ENCODE measurements around the gene SPINK4. TPM values are rescaled to one million over a fixed set of nuclear protein-coding genes. Genes with fewer than 3 reads are reported as not detected.

SPINK4 gene
- total RNA-seq, 2 experiments from 2014 or later = not detected

DNA sequence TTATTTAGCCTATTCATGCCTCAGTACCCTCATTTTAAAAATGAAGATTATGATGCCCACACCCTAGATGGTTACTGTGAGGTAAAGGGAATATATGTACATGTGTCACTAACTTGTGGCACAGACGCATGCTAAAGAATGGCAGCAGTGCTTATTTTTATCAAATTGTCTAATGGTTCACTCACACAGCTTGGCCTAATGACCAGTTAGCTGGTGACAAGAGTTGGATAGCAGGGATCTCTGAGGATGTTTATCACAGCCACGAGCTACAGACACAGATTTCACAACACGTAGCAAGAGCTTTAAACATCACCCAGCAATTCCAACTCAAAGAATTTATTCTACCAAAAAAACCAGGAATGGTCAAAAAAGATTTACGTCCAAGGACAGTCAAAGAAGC is 17.3 kb downstream of the SPINK4 start:
- intact Hi-C loops (cut with micrococcal nuclease) = no loop called here
- CTCF ChIA-PET = interaction anchor here (0.7 to 0.9 kb wide), 2 partner anchors 29 to 187 kb away, joined by 3 read pairs; no protein-coding TSS in a partner anchor
- no peak for DNase-seq
- no peaks in the 10 kb centered on the region for H3K27me3 Mint-ChIP-seq
- no peak overlapping the region for H3K27ac Mint-ChIP-seq
- H3K4me1 Mint-ChIP-seq (ENCODE audit: low read depth) = peaks cover 13% of the 10 kb centered on the region
- H3K4me3 Mint-ChIP-seq = no peak overlapping the region
- H3K36me3 Mint-ChIP-seq (ENCODE audit: low read depth) = peaks cover 69% of the 10 kb centered on the region
- ATAC-seq = no peak
- POLR2A ChIA-PET = interaction anchor here (0.8 to 1.2 kb wide), 3 partner anchors 8 to 231 kb away, joined by 3 to 4 read pairs (median 3); no protein-coding TSS in a partner anchor
- no peaks in the 10 kb centered on the region for H3K9me3 Mint-ChIP-seq
- TF ChIP-seq, protein P1, sequence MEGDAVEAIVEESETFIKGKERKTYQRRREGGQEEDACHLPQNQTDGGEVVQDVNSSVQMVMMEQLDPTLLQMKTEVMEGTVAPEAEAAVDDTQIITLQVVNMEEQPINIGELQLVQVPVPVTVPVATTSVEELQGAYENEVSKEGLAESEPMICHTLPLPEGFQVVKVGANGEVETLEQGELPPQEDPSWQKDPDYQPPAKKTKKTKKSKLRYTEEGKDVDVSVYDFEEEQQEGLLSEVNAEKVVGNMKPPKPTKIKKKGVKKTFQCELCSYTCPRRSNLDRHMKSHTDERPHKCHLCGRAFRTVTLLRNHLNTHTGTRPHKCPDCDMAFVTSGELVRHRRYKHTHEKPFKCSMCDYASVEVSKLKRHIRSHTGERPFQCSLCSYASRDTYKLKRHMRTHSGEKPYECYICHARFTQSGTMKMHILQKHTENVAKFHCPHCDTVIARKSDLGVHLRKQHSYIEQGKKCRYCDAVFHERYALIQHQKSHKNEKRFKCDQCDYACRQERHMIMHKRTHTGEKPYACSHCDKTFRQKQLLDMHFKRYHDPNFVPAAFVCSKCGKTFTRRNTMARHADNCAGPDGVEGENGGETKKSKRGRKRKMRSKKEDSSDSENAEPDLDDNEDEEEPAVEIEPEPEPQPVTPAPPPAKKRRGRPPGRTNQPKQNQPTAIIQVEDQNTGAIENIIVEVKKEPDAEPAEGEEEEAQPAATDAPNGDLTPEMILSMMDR (IDR thresholded peaks at IDR 0.05) = no peak

DNA sequence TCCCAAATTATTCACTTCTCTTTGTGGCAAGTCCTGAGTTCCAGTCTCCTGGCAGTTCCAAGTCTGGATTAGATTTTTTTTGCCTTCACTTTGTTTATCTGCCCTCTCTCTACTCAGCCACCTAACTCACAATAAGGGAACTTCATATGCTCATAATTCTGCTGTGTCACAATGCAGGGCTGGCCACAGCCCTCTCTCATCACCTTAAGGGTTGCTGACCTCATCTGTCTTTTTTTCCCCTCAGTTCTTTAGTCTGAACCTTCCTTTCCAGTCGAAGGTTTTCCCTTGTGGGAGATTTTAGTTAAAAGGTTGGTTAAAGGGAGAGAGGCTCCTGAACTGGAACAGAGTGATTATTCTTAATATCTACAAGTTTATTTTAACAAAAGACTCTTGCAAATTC is 20.4 kb downstream of the SPINK4 start:
- no peak overlapping the region for H3K27ac Mint-ChIP-seq
- H3K27me3 Mint-ChIP-seq = no peaks in the 10 kb centered on the region
- no peak overlapping the region for H3K4me3 Mint-ChIP-seq
- H3K4me1 Mint-ChIP-seq (ENCODE audit: low read depth) = peaks cover 20% of the 10 kb centered on the region
- TF ChIP-seq, protein P1 (IDR thresholded peaks at IDR 0.05) = no peak
- ChIA-PET POLR2A (no interaction called here), CTCF (no interaction called here)
- peaks cover 62% of the 10 kb centered on the region for H3K36me3 Mint-ChIP-seq (ENCODE audit: low read depth)
- H3K9me3 Mint-ChIP-seq = no peaks in the 10 kb centered on the region
- intact Hi-C loops (cut with micrococcal nuclease) = no loop called here
- DNase-seq (no peak), ATAC-seq (no peak)

DNA sequence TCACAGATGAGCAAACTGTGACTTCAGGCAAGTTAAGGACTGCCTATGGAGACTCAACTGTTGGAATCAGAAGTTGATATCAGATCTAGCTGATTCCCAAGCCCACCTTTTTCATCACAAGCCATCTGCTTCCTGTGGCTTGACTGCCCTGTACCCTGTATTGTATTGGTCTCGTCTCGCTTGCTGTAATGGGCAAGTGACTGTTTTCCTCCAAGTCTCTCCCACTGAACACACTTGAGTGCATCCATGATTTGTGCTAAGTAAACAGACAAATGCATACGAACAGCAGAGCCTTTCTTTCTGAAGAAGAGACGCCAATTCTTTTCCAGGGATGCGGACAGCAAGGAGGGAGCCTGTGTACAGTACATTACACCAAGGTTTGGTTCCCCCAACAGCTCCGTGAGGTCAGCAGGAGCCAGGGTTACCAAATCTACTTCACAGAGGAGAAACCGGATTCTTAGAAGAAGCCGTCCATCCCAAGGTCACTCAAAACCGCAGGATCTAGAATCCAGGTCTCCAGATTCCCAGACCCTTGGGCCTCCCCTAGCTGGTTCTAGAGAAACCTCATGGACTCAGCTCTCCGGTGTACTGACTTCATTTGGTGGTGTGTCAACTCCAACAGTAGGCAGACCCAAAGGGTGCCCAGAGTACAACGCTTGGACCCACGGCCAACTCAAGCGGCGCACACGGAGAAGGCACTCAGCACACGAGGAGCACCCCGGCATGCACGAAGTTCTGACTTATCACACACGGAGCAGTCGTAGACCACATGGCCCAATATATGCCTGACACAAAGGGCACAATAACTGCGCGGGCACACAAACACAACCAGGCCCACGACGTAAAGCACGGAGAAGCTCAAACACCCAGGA is 23.4 kb downstream of the SPINK4 start:
- ChIA-PET CTCF (interaction anchor here (1.0 to 1.2 kb wide), 2 partner anchors 10 to 23 kb away, joined by 3 to 5 read pairs; no protein-coding TSS in a partner anchor), POLR2A (interaction anchor here (0.6 to 3.6 kb wide), 14 partner anchors 8 to 238 kb away, joined by 3 to 20 read pairs (median 5); partner anchors contain the start of genes DNAJA1 and NFX1)
- no peak for ATAC-seq
- DNase-seq = peak; percentile 38
- H3K27me3 Mint-ChIP-seq = no peaks in the 10 kb centered on the region
- no peaks in the 10 kb centered on the region for H3K9me3 Mint-ChIP-seq
- H3K4me3 Mint-ChIP-seq = peak overlapping the region; percentile 99
- peaks cover 62% of the 10 kb centered on the region for H3K36me3 Mint-ChIP-seq (ENCODE audit: low read depth)
- H3K27ac Mint-ChIP-seq = peak overlapping the region; percentile 96
- TF ChIP-seq, protein P1 (IDR thresholded peaks at IDR 0.05) = no peak
- intact Hi-C loops (cut with micrococcal nuclease) = loop anchor here (2.0 kb wide), 1 partner anchor 27 kb away; the partner anchor contains the start of gene NFX1
- peaks cover 41% of the 10 kb centered on the region for H3K4me1 Mint-ChIP-seq (ENCODE audit: low read depth)

DNA sequence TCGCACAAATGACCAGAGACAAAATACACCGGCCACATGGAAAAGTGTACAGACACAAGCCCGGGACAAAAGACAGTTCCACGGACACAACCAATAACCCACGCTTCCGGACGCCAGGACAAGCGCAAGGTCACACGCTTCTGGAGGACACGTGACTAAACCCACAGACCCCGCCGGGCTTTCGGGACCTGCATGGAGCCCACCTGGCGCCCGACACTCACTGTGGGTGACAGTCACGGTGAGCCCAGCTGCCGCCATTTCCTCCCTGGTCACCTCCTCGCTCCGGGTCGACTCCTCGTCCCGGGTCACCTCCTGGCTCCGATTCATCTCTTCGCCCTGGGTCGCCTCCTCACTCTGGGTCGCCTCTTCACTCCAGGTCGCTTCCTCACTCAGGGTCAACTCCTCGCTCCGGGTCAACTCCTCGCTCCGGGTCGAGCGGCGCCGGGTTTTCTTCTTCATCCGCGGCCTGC is 24.1 kb downstream of the SPINK4 start:
- Mint-ChIP-seq H3K27ac (peak overlapping the region; percentile 96), H3K27me3 (no peaks in the 10 kb centered on the region), H3K9me3 (no peaks in the 10 kb centered on the region), H3K4me1 (ENCODE audit: low read depth) (peaks cover 42% of the 10 kb centered on the region), H3K36me3 (ENCODE audit: low read depth) (peaks cover 55% of the 10 kb centered on the region), H3K4me3 (peak overlapping the region; percentile 99)
- ATAC-seq (peak; percentile 0), DNase-seq (peak; percentile 57)
- TF ChIP-seq, protein P1 (IDR thresholded peaks at IDR 0.05) = no peak
- POLR2A ChIA-PET = interaction anchor here (0.6 to 3.6 kb wide), 17 partner anchors 9 to 239 kb away, joined by 3 to 20 read pairs (median 5); partner anchors contain the start of genes DNAJA1, NFX1 and SMU1
- CTCF ChIA-PET = interaction anchor here (1.0 to 1.2 kb wide), 2 partner anchors 11 to 23 kb away, joined by 3 to 5 read pairs; no protein-coding TSS in a partner anchor
- intact Hi-C loops (cut with micrococcal nuclease) = loop anchor here (2.0 kb wide), 1 partner anchor 27 kb away; the partner anchor contains the start of gene NFX1
